HEK293 (cell line): ENCODE results near the gene GPATCH4.

Experiments used
- CTCF ChIA-PET: fragments of 350-600 bp; formaldehyde crosslinking; extraction: SDS; loops from one replicate; lab custom pipeline; 2021; ENCODE audit warnings: antibody characterized with exemption; lab: Yijun Ruan, JAX
- POLR2A ChIA-PET: fragments of 300-600 bp; formaldehyde crosslinking; extraction: SDS; loops from one replicate; lab custom pipeline; 2020; ENCODE audit warnings: antibody characterized with exemption, inconsistent platforms; lab: Yijun Ruan, JAX
- H3K27ac ChIP-seq: fragments of 200-500 bp; sonication (Bioruptor generic); 2 replicates; pipeline ENCODE4 v1.5.1; 2014; ENCODE audit warnings: low read depth, low read length, control low read depth, inconsistent platforms; ENCODE audit errors: extremely low read depth
- H3K36me3 ChIP-seq, 2 experiments: fragments of 200-500 bp in 1 of 2; sonication (Bioruptor generic) in 1 of 2; 1 replicate in 1 of 2; 2 replicates in 1 of 2; pipeline ENCODE4 v1.5.1; 2014 to 2017; ENCODE audit warnings: inconsistent platforms in 2 of 2, low read length in 2 of 2; ENCODE audit not compliant: control insufficient read depth in 2 of 2, insufficient read depth in 1 of 2
- H3K4me1 ChIP-seq: fragments of 200-500 bp; sonication (Bioruptor generic); 2 replicates; pipeline ENCODE4 v1.5.1; 2014; ENCODE audit warnings: mild to moderate bottlenecking, low read length, inconsistent platforms; ENCODE audit not compliant: control insufficient read depth, insufficient read depth
- H3K4me3 ChIP-seq: 2 replicates; pipeline ENCODE4 v1.5.1; 2011; ENCODE audit warnings: low read depth, mild to moderate bottlenecking, control low read depth, low read length, moderate library complexity
- H3K9me3 ChIP-seq: fragments of 200-500 bp; sonication (Bioruptor generic); 2 replicates; pipeline ENCODE4 v1.5.1; 2014; ENCODE audit warnings: low read depth, low read length, inconsistent platforms; ENCODE audit not compliant: control insufficient read depth, insufficient read depth
- BCL11A ChIP-seq: fragments of 450-650 bp; formaldehyde crosslinking; IDR thresholded peaks from 2 replicates; pipeline ENCODE4 v1.5.1; 2016; ENCODE audit warnings: low read depth, missing biosample characterization, missing genetic modification characterization
- BCL11B ChIP-seq: fragments of 450-650 bp; formaldehyde crosslinking; IDR thresholded peaks from 2 replicates; pipeline ENCODE4 v1.5.1; 2016; ENCODE audit warnings: low read depth, missing biosample characterization, missing genetic modification characterization
- KLF1 ChIP-seq: fragments of 450-650 bp; formaldehyde crosslinking; IDR thresholded peaks from 2 replicates; pipeline ENCODE4 v1.5.1; 2016; ENCODE audit warnings: missing biosample characterization, missing genetic modification characterization
- PRDM4 ChIP-seq: fragments of 450-650 bp; formaldehyde crosslinking; IDR thresholded peaks from 2 replicates; pipeline ENCODE4 v1.5.1; 2017; ENCODE audit warnings: missing biosample characterization, missing genetic modification characterization
- SP2 ChIP-seq: fragments of 450-650 bp; formaldehyde crosslinking; IDR thresholded peaks from 2 replicates; pipeline ENCODE4 v1.5.1; 2016; ENCODE audit warnings: missing biosample characterization, missing genetic modification characterization
- ZBTB1 ChIP-seq: fragments of 450-650 bp; formaldehyde crosslinking; IDR thresholded peaks from 2 replicates; pipeline ENCODE4 v1.5.1; 2016; ENCODE audit warnings: missing biosample characterization, missing genetic modification characterization
- ZBTB10 ChIP-seq: fragments of 450-650 bp; formaldehyde crosslinking; IDR thresholded peaks from 2 replicates; pipeline ENCODE4 v1.5.1; 2016; ENCODE audit warnings: missing biosample characterization, missing genetic modification characterization
- ZBTB48 ChIP-seq: fragments of 450-650 bp; formaldehyde crosslinking; IDR thresholded peaks from 2 replicates; pipeline ENCODE4 v1.5.1; 2016; ENCODE audit warnings: missing biosample characterization, missing genetic modification characterization
- ZFP37 ChIP-seq: fragments of 450-650 bp; formaldehyde crosslinking; IDR thresholded peaks from 2 replicates; pipeline ENCODE4 v1.5.1; 2016; ENCODE audit warnings: missing biosample characterization, missing genetic modification characterization
- ZFP69B ChIP-seq: fragments of 450-650 bp; formaldehyde crosslinking; IDR thresholded peaks from 2 replicates; pipeline ENCODE4 v1.5.1; 2016; ENCODE audit warnings: missing biosample characterization, missing genetic modification characterization
- ZNF112 ChIP-seq: fragments of 450-650 bp; formaldehyde crosslinking; IDR thresholded peaks from 2 replicates; pipeline ENCODE4 v1.5.0; 2017; ENCODE audit warnings: missing biosample characterization, missing genetic modification characterization
- ZNF121 ChIP-seq: fragments of 450-650 bp; formaldehyde crosslinking; IDR thresholded peaks from 2 replicates; pipeline ENCODE4 v1.5.1; 2016; ENCODE audit warnings: missing biosample characterization, missing genetic modification characterization
- ZNF140 ChIP-seq: fragments of 450-650 bp; formaldehyde crosslinking; IDR thresholded peaks from 2 replicates; pipeline ENCODE4 v1.5.1; 2016; ENCODE audit warnings: missing biosample characterization, missing genetic modification characterization
- ZNF16 ChIP-seq: fragments of 450-650 bp; formaldehyde crosslinking; IDR thresholded peaks from 2 replicates; pipeline ENCODE4 v1.5.1; 2016; ENCODE audit warnings: low read depth, missing biosample characterization, missing genetic modification characterization
- ZNF223 ChIP-seq: fragments of 450-650 bp; formaldehyde crosslinking; IDR thresholded peaks from 2 replicates; pipeline ENCODE4 v1.5.1; 2016; ENCODE audit warnings: missing biosample characterization, missing genetic modification characterization
- ZNF311 ChIP-seq: fragments of 450-650 bp; formaldehyde crosslinking; IDR thresholded peaks from 2 replicates; pipeline ENCODE4 v1.5.1; 2017; ENCODE audit warnings: missing biosample characterization, missing genetic modification characterization, borderline replicate concordance
- ZNF335 ChIP-seq: fragments of 450-650 bp; formaldehyde crosslinking; conservative IDR thresholded peaks from 2 replicates; pipeline ENCODE4 v1.5.1; 2016; ENCODE audit warnings: missing biosample characterization, missing genetic modification characterization
- ZNF362 ChIP-seq: fragments of 450-650 bp; formaldehyde crosslinking; IDR thresholded peaks from 2 replicates; pipeline ENCODE4 v1.5.1; 2016; ENCODE audit warnings: missing biosample characterization, missing genetic modification characterization
- ZNF391 ChIP-seq: fragments of 450-650 bp; formaldehyde crosslinking; IDR thresholded peaks from 2 replicates; pipeline ENCODE4 v1.5.1; 2016; ENCODE audit warnings: low read depth, missing biosample characterization, missing genetic modification characterization, borderline replicate concordance
- ZNF473 ChIP-seq: fragments of 450-650 bp; formaldehyde crosslinking; IDR thresholded peaks from 2 replicates; pipeline ENCODE4 v1.5.1; 2017; ENCODE audit warnings: missing biosample characterization, missing genetic modification characterization
- ZNF549 ChIP-seq: fragments of 450-650 bp; IDR thresholded peaks from 2 replicates; pipeline ENCODE4 v1.5.1; 2018; ENCODE audit warnings: missing biosample characterization, missing genetic modification characterization, mild to moderate bottlenecking, inconsistent platforms, moderate library complexity
- ZNF571 ChIP-seq: fragments of 450-650 bp; formaldehyde crosslinking; IDR thresholded peaks from 2 replicates; pipeline ENCODE4 v1.5.0; 2017; ENCODE audit warnings: missing biosample characterization, missing genetic modification characterization
- ZNF580 ChIP-seq: fragments of 450-650 bp; formaldehyde crosslinking; IDR thresholded peaks from 2 replicates; pipeline ENCODE4 v1.5.1; 2016; ENCODE audit warnings: missing biosample characterization, missing genetic modification characterization
- ZNF692 ChIP-seq: fragments of 450-650 bp; formaldehyde crosslinking; IDR thresholded peaks from 2 replicates; pipeline ENCODE4 v1.5.1; 2016; ENCODE audit warnings: missing biosample characterization, missing genetic modification characterization
- ZNF701 ChIP-seq: fragments of 450-650 bp; formaldehyde crosslinking; IDR thresholded peaks from 2 replicates; pipeline ENCODE4 v1.5.1; 2016; ENCODE audit warnings: missing biosample characterization, missing genetic modification characterization
- ZNF777 ChIP-seq: fragments of 450-650 bp; formaldehyde crosslinking; IDR thresholded peaks from 2 replicates; pipeline ENCODE4 v1.5.1; 2017; ENCODE audit warnings: missing biosample characterization, missing genetic modification characterization, borderline replicate concordance
- ZNF785 ChIP-seq: fragments of 450-650 bp; formaldehyde crosslinking; IDR thresholded peaks from 2 replicates; pipeline ENCODE4 v1.5.1; 2016; ENCODE audit warnings: missing biosample characterization, missing genetic modification characterization
- ZNF792 ChIP-seq: fragments of 450-650 bp; formaldehyde crosslinking; IDR thresholded peaks from 2 replicates; pipeline ENCODE4 v1.5.1; 2016; ENCODE audit warnings: missing biosample characterization, missing genetic modification characterization

Gene GPATCH4

GRCh38 chr1:156602557-156602993 lies 1.3 kb upstream of the GPATCH4 start:
- H3K36me3 ChIP-seq = peaks cover 0 to 21% of the 10 kb centered on the region in 2 experiments; a peak in 1 of 3 replicates
- no peak overlapping the region for H3K4me3 ChIP-seq
- H3K4me1 ChIP-seq = no peaks in the 10 kb centered on the region
- H3K27ac ChIP-seq = no peak overlapping the region
- no peaks in the 10 kb centered on the region for H3K9me3 ChIP-seq
- ChIA-PET POLR2A (interaction anchor here (2.5 kb wide), 1 partner anchor 11 kb away, joined by 17 read pairs; the partner anchor contains the start of gene NAXE), CTCF (interaction anchor here (0.5 to 3.1 kb wide), 14 partner anchors 12 to 718 kb away, joined by 3 to 30 read pairs (median 4); partner anchors contain the start of genes HAPLN2 and TTC24)
- TF ChIP-seq ZNF121 (tag by site-specific recombination) (no peak), ZBTB48 (tag by site-specific recombination) (no peak), ZNF701 (tag by site-specific recombination) (no peak), ZNF777 (tag by site-specific recombination) (no peak), ZNF785 (tag by site-specific recombination) (no peak), ZNF391 (tag by site-specific recombination) (0 out of 2 replicates have a peak, but pooled peaks have one; percentile 13), ZNF473 (tag by site-specific recombination) (no peak), ZBTB10 (tag by site-specific recombination) (no peak), PRDM4 (tag by site-specific recombination) (peak; percentile 99), ZNF580 (tag by site-specific recombination) (0 out of 2 replicates have a peak, but pooled peaks have one; percentile 28), ZFP69B (tag by site-specific recombination) (peak; percentile 79), ZNF112 (tag by site-specific recombination) (no peak), ZNF362 (tag by site-specific recombination) (peak; percentile 90), ZNF792 (tag by site-specific recombination) (no peak), SP2 (tag by site-specific recombination) (peak; percentile 24; the same call in 1 of the 2 replicates), ZBTB1 (no peak), ZNF571 (tag by site-specific recombination) (no peak), ZNF311 (tag by site-specific recombination) (no peak), ZNF692 (0 out of 2 replicates have a peak, but pooled peaks have one; percentile 49), ZNF16 (tag by site-specific recombination) (no peak), ZNF335 (peak; percentile 14; the same call in 1 of the 2 replicates), BCL11B (tag by site-specific recombination) (no peak), ZNF549 (no peak), KLF1 (tag by site-specific recombination) (peak; percentile 39; the same call in 1 of the 2 replicates), ZNF223 (tag by site-specific recombination) (no peak), BCL11A (no peak), ZNF140 (tag by site-specific recombination) (no peak), ZFP37 (tag by site-specific recombination) (no peak)
